Central memory CD8-positive, alpha-beta T cell (primary cell): ENCODE data around the gene SAMD9L.

Experiments used
- ATAC-seq: fragments of 150-1000 bp; cut with Tn5 transposase; replicated peaks from 2 replicates; pipeline ENCODE4 v1.10.0; 2022; ENCODE audit warnings: mild to moderate bottlenecking, moderate FRiP score, moderate number of reproducible peaks; ENCODE audit not compliant: poor library complexity, severe bottlenecking; ENCODE audit errors: extremely low read depth
- DNase-seq, 2 donors: peaks; one replicate each; pipeline ENCODE4 v3.0.0; 2021; ENCODE audit warnings: low spot score in 2 of 2
- H3K27ac Mint-ChIP-seq: one replicate; pipeline ENCODE4 v1.8.0; 2022; ENCODE audit warnings: low read depth, mild to moderate bottlenecking, moderate library complexity, mixed read lengths
- H3K27me3 Mint-ChIP-seq: one replicate; pipeline ENCODE4 v1.8.0; 2022; ENCODE audit warnings: mixed read lengths
- H3K36me3 Mint-ChIP-seq: one replicate; pipeline ENCODE4 v1.8.0; 2022; ENCODE audit warnings: mild to moderate bottlenecking, moderate library complexity, mixed read lengths; ENCODE audit not compliant: insufficient read depth
- H3K4me1 Mint-ChIP-seq: one replicate; pipeline ENCODE4 v1.8.0; 2022; ENCODE audit warnings: mixed read lengths
- H3K4me3 Mint-ChIP-seq: one replicate; pipeline ENCODE4 v1.8.0; 2022; ENCODE audit warnings: mild to moderate bottlenecking, moderate library complexity, mixed read lengths
- H3K9me3 Mint-ChIP-seq: one replicate; pipeline ENCODE4 v1.8.0; 2022; ENCODE audit warnings: mixed read lengths

Gene SAMD9L

GRCh38 chr7:93148144-93148543 lies at the start of gene SAMD9L:
TSS of gene SAMD9L (minus strand) at chr7:93148385. CDS start at chr7:93135971, 12,414 bp downstream.
- ATAC-seq (peak; percentile 68), DNase-seq (no peak)
- peak within 1 kb of the TSS; percentile 85 for H3K4me3 Mint-ChIP-seq
- peaks cover 10% of the 10 kb centered on the region for H3K36me3 Mint-ChIP-seq
- no peaks in the 10 kb centered on the region for H3K27me3 Mint-ChIP-seq
- peak within 1 kb of the TSS; percentile 99 for H3K27ac Mint-ChIP-seq
- peaks cover 35% of the 10 kb centered on the region for H3K4me1 Mint-ChIP-seq
- H3K9me3 Mint-ChIP-seq: peaks cover 6% of the 10 kb centered on the region

- no peak overlapping the region for H3K4me3 Mint-ChIP-seq
- H3K4me1 Mint-ChIP-seq: no peaks in the 10 kb centered on the region
- peaks cover 73% of the 10 kb centered on the region for H3K27me3 Mint-ChIP-seq
- no peaks in the 10 kb centered on the region for H3K36me3 Mint-ChIP-seq
- no peaks in the 10 kb centered on the region for H3K9me3 Mint-ChIP-seq
- DNase-seq (no peak), ATAC-seq (peak; percentile 19)
- H3K27ac Mint-ChIP-seq: no peak overlapping the region
Observed at GRCh38 chr7:93196336-93196735, 48.2 kb upstream of the SAMD9L start.

- no peak for DNase-seq
- H3K9me3 Mint-ChIP-seq: no peaks in the 10 kb centered on the region
- H3K36me3 Mint-ChIP-seq: no peaks in the 10 kb centered on the region
- peaks cover 79% of the 10 kb centered on the region for H3K27me3 Mint-ChIP-seq
- no peak for ATAC-seq
- H3K4me1 Mint-ChIP-seq: no peaks in the 10 kb centered on the region
- H3K27ac Mint-ChIP-seq: no peak overlapping the region
- H3K4me3 Mint-ChIP-seq: no peak overlapping the region
Observed at GRCh38 chr7:93194386-93194785, 46.2 kb upstream of the SAMD9L start.

GRCh38 chr7:93188870-93189634 lies 40.9 kb upstream of the SAMD9L start:
- Mint-ChIP-seq H3K4me1 (no peaks in the 10 kb centered on the region), H3K27me3 (peaks cover 75% of the 10 kb centered on the region), H3K36me3 (no peaks in the 10 kb centered on the region), H3K4me3 (no peak overlapping the region), H3K9me3 (no peaks in the 10 kb centered on the region), H3K27ac (no peak overlapping the region)
- no peak for DNase-seq
- no peak for ATAC-seq

- no peak overlapping the region for H3K4me3 Mint-ChIP-seq
- no peaks in the 10 kb centered on the region for H3K36me3 Mint-ChIP-seq
- no peaks in the 10 kb centered on the region for H3K4me1 Mint-ChIP-seq
- no peak overlapping the region for H3K27ac Mint-ChIP-seq
- H3K9me3 Mint-ChIP-seq: no peaks in the 10 kb centered on the region
- peaks cover 61% of the 10 kb centered on the region for H3K27me3 Mint-ChIP-seq
- ATAC-seq: no peak
- no peak for DNase-seq
Observed at GRCh38 chr7:93185303-93186027, 37.3 kb upstream of the SAMD9L start.

GRCh38 chr7:93179173-93179572 lies 31.0 kb upstream of the SAMD9L start:
- Mint-ChIP-seq H3K27ac (no peak overlapping the region), H3K4me3 (no peak overlapping the region), H3K36me3 (no peaks in the 10 kb centered on the region), H3K4me1 (no peaks in the 10 kb centered on the region), H3K9me3 (no peaks in the 10 kb centered on the region), H3K27me3 (peaks cover 29% of the 10 kb centered on the region)
- no peak for ATAC-seq
- DNase-seq: no peak

- no peaks in the 10 kb centered on the region for H3K9me3 Mint-ChIP-seq
- no peak overlapping the region for H3K27ac Mint-ChIP-seq
- H3K4me1 Mint-ChIP-seq: no peaks in the 10 kb centered on the region
- H3K27me3 Mint-ChIP-seq: peaks cover 23% of the 10 kb centered on the region
- no peak for ATAC-seq
- H3K36me3 Mint-ChIP-seq: no peaks in the 10 kb centered on the region
- no peak for DNase-seq
- H3K4me3 Mint-ChIP-seq: no peak overlapping the region
Observed at GRCh38 chr7:93178213-93178612, 30.0 kb upstream of the SAMD9L start.

GRCh38 chr7:93176992-93177580 lies 28.9 kb upstream of the SAMD9L start:
- no peaks in the 10 kb centered on the region for H3K36me3 Mint-ChIP-seq
- peaks cover 23% of the 10 kb centered on the region for H3K27me3 Mint-ChIP-seq
- DNase-seq (no peak), ATAC-seq (no peak)
- H3K4me3 Mint-ChIP-seq: no peak overlapping the region
- H3K4me1 Mint-ChIP-seq: no peaks in the 10 kb centered on the region
- H3K27ac Mint-ChIP-seq: no peak overlapping the region
- no peaks in the 10 kb centered on the region for H3K9me3 Mint-ChIP-seq

- Mint-ChIP-seq H3K4me3 (no peak overlapping the region), H3K36me3 (no peaks in the 10 kb centered on the region), H3K4me1 (no peaks in the 10 kb centered on the region), H3K9me3 (peaks cover 7% of the 10 kb centered on the region), H3K27me3 (peaks cover 32% of the 10 kb centered on the region), H3K27ac (no peak overlapping the region)
- ATAC-seq (no peak), DNase-seq (no peak)
Observed at GRCh38 chr7:93175219-93175618, 27.0 kb upstream of the SAMD9L start.

- Mint-ChIP-seq H3K27me3 (peaks cover 32% of the 10 kb centered on the region), H3K9me3 (peaks cover 15% of the 10 kb centered on the region), H3K4me1 (no peaks in the 10 kb centered on the region), H3K36me3 (no peaks in the 10 kb centered on the region), H3K27ac (no peak overlapping the region), H3K4me3 (no peak overlapping the region)
- ATAC-seq (no peak), DNase-seq (no peak)
Observed at GRCh38 chr7:93172683-93173082, 24.5 kb upstream of the SAMD9L start.

GRCh38 chr7:93171606-93172226 lies 23.5 kb upstream of the SAMD9L start:
- H3K4me1 Mint-ChIP-seq: peaks cover 7% of the 10 kb centered on the region
- H3K9me3 Mint-ChIP-seq: peaks cover 21% of the 10 kb centered on the region
- no peaks in the 10 kb centered on the region for H3K36me3 Mint-ChIP-seq
- H3K27me3 Mint-ChIP-seq: peaks cover 32% of the 10 kb centered on the region
- H3K4me3 Mint-ChIP-seq: no peak overlapping the region
- ATAC-seq (no peak), DNase-seq (no peak)
- H3K27ac Mint-ChIP-seq: no peak overlapping the region

GRCh38 chr7:93165447-93165846 lies 17.3 kb upstream of the SAMD9L start:
- H3K27me3 Mint-ChIP-seq: no peaks in the 10 kb centered on the region
- peak overlapping the region; percentile 26 for H3K27ac Mint-ChIP-seq
- H3K9me3 Mint-ChIP-seq: peaks cover 20% of the 10 kb centered on the region
- no peaks in the 10 kb centered on the region for H3K36me3 Mint-ChIP-seq
- peaks cover 7% of the 10 kb centered on the region for H3K4me1 Mint-ChIP-seq
- no peak for DNase-seq
- no peak overlapping the region for H3K4me3 Mint-ChIP-seq
- ATAC-seq: peak; percentile 80
